GM18505 (cell line): ENCODE results near the gene WDR89.
"Not testable (repeated sequence)": the region's sequence is repeated elsewhere in the genome, so short reads cannot be mapped to it uniquely, and the experiment has no call there.

Experiments used
- ATAC-seq: cut with Tn5 transposase; IDR thresholded peaks from one replicate; pipeline ENCODE4 v1.9.1; 2021; ENCODE audit not compliant: unreplicated experiment
- POLR2A ChIP-seq: IDR thresholded peaks from 4 replicates; pipeline ENCODE4 v1.6.1; 2011; ENCODE audit warnings: borderline replicate concordance; ENCODE audit not compliant: insufficient read depth, insufficient read length; ENCODE audit errors: extremely low read depth

The WDR89 gene

DNA sequence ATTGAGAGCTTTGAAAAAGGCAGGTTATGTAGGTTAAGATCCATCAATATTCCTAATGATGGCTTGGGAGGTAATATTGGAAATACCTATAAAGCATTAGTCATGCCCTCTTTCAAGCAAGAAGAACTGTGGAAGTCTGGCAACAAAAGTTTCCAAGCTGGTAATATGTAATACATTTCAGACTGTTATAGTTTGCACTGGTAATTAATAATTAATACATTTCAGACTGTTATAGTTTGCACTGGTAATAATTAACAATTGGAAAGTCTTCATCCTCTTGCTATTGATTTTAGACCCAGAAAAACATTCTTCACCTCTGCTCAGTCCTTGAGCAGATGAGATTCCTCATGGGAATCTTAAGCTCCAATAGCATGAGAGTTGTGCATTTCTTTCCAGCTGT lies 29.0 kb upstream of the WDR89 start:
- no peak for TF ChIP-seq POLR2A
- ATAC-seq = no peak

GRCh38 chr14:63666335-63666734 lies 24.7 kb upstream of the WDR89 start:
- no peak for ATAC-seq
- no peak for TF ChIP-seq POLR2A

GRCh38 chr14:63663428-63664341 lies 22.0 kb upstream of the WDR89 start:
- no peak for ATAC-seq
- no peak for TF ChIP-seq POLR2A

DNA sequence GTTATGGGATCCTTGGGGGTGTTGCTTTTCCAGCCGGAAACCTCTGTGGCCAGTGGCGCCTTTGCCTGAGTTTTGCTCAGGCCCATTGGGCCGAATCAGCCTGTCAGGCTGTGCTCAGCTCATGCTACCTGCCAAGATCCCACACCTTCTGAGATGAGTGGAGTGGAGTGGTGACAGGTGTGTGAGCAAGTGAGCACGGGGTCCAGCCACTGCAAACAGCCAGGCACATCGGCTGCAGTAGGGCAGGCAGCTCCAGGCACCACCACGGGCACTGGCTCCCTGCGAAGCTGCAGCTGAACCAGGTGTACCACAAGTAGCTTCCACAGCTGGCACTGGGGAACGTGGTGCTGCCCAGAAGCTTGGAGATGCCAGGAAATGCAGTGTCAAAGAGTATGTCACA lies 21.1 kb upstream of the WDR89 start:
- ATAC-seq = no peak
- TF ChIP-seq POLR2A = no peak

GRCh38 chr14:63661881-63662280 lies 20.2 kb upstream of the WDR89 start:
- not testable (repeated sequence) for ATAC-seq

DNA sequence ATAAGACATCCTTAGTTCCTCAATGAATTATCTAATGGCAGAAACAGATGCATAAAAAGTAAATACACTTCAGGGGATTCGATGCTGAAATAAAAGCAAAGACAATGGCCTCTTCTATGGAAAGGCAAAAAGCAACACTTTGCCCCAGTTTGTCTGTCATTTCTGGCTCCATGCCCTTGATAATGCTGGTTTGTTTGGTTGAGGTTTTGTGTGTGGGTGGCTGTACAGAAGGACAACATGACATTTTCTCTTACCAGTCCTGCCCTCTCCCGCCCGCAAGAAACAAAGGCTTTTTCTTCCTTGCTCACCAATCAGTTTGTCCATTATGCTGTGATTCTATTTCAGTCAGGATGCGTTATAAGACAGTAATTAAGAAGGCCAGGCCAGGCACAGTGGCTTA lies 18.1 kb upstream of the WDR89 start:
- no peak for TF ChIP-seq POLR2A
- ATAC-seq = no peak

- TF ChIP-seq POLR2A = no peak
- ATAC-seq = no peak
These were observed 14.5 kb upstream of the WDR89 start for GRCh38 chr14:63656194-63656593.

- ATAC-seq = no peak
- no peak for TF ChIP-seq POLR2A
These were observed 13.3 kb upstream of the WDR89 start for GRCh38 chr14:63654936-63655335.

- TF ChIP-seq POLR2A = no peak
- no peak for ATAC-seq
These were observed 12.7 kb upstream of the WDR89 start for GRCh38 chr14:63654346-63654745.

- ATAC-seq = no peak
- TF ChIP-seq POLR2A = no peak
These were observed 10.7 kb upstream of the WDR89 start for GRCh38 chr14:63652406-63652805.

- no peak for TF ChIP-seq POLR2A
- no peak for ATAC-seq
These were observed 8.7 kb upstream of the WDR89 start for GRCh38 chr14:63650256-63650952.

DNA sequence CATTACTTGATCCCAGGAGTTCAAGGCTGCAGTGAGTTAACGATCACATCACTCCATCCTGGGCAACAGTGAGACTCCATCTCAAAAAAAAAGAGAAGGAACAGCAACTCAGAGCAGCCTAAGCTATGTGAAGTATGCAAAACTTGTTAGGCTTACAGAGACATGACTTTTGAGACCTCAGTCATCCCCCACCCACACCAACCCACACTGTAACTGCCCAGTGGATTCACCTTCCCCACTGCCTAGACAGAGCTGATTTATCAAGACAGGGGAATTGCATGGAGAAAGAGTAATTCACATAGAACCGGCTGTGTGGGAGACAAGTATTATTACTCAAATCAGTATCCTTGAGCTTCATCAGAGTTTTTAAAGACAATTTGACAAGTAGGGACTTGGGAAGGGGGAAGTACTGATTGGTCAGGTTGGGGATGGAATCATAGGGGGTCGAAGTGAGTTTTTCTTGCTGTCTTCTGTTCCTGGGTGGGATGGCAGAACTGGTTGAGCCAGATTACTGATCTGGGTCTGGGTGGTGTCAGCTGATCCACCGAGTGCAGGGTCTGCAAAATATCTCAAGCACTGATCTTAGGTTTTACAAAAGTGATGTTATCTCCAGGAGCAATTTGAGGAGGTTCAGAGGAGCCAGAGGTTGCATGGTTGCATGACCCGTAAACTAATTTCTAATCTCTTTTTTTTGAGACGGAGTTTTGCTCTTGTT lies 6.2 kb upstream of the WDR89 start:
- TF ChIP-seq POLR2A = no peak
- peak; percentile 51 for ATAC-seq

GRCh38 chr14:63644741-63645140 lies 3.1 kb upstream of the WDR89 start:
- TF ChIP-seq POLR2A = no peak

More at GRCh38 chr14:63644741-63645140, 3.1 kb upstream of the WDR89 start:
- ATAC-seq = no peak
